Measurements from ENCODE around the gene MED9.

- TF ChIP-seq CTCF (IDR thresholded peaks at IDR 0.05) (no peak), POLR2A (IDR thresholded peaks at IDR 0.05) (no peak)
Observed at GRCh38 chr17:17515934-17516930, 39.4 kb downstream of the MED9 start.

Measured in heart left ventricle (tissue), 13 donors.